Renal cortical epithelial cell (primary cell): ENCODE data around the gene RHNO1. TPM values are rescaled to one million over a fixed set of nuclear protein-coding genes. Genes with fewer than 3 reads are reported as not detected.

Experiments used
- DNase-seq: peaks from one replicate; pipeline ENCODE4 v3.0.0-alpha.2; 2011; ENCODE audit warnings: low read depth
- total RNA-seq: library from RNA; depleted of rRNA; stranded (reverse); fragments of >200 nt; gene quantifications from 2 replicates; pipeline ENCODE4 v1.2.3, GENCODE V29; 2014

RHNO1 gene
- 18.0 and 22.7 TPM in 2 replicates for total RNA-seq

- peak; percentile 75 for DNase-seq
These were observed at the start of gene RHNO1, which contains the start of gene FOXM1 for GRCh38 chr12:2877047-2877952. TSS of gene RHNO1 (plus strand) at chr12:2877223. CDS start at chr12:2885367, 8,144 bp downstream. TSS of gene FOXM1 (minus strand) at chr12:2877174. CDS start at chr12:2874478, 2,696 bp downstream.

- no peak for DNase-seq
These were observed 47.7 kb upstream of the RHNO1 start for GRCh38 chr12:2829275-2829674.

- DNase-seq: no peak
These were observed 44.4 kb upstream of the RHNO1 start for GRCh38 chr12:2832550-2833127.

GRCh38 chr12:2833327-2833726 lies 43.7 kb upstream of the RHNO1 start:
- no peak for DNase-seq

- DNase-seq: no peak
These were observed 43.2 kb upstream of the RHNO1 start for GRCh38 chr12:2833810-2834209.

GRCh38 chr12:2834581-2835491 lies 42.2 kb upstream of the RHNO1 start, which contains the start of gene NRIP2:
TSS of gene NRIP2 (minus strand) at chr12:2835035. CDS start at chr12:2834983, 52 bp downstream.
- no peak for DNase-seq

- DNase-seq: no peak
These were observed 41.2 kb upstream of the RHNO1 start for GRCh38 chr12:2835691-2836403.

GRCh38 chr12:2836574-2836973 lies 40.4 kb upstream of the RHNO1 start:
- DNase-seq: no peak

GRCh38 chr12:2841056-2841650 lies 35.9 kb upstream of the RHNO1 start:
- DNase-seq: no peak

GRCh38 chr12:2842948-2843347 lies 34.1 kb upstream of the RHNO1 start:
- no peak for DNase-seq

GRCh38 chr12:2844786-2845185 lies 32.2 kb upstream of the RHNO1 start:
- no peak for DNase-seq

- no peak for DNase-seq
These were observed 31.7 kb upstream of the RHNO1 start for GRCh38 chr12:2845280-2845679.

GRCh38 chr12:2851931-2852330 lies 25.1 kb upstream of the RHNO1 start:
- no peak for DNase-seq

- DNase-seq: peak; percentile 49
These were observed 23.4 kb upstream of the RHNO1 start for GRCh38 chr12:2853626-2854025.

GRCh38 chr12:2854669-2855453 lies 22.2 kb upstream of the RHNO1 start:
- DNase-seq: no peak

- DNase-seq: no peak
These were observed 21.5 kb upstream of the RHNO1 start for GRCh38 chr12:2855546-2855945.

GRCh38 chr12:2856051-2856450 lies 21.0 kb upstream of the RHNO1 start:
- DNase-seq: no peak

GRCh38 chr12:2857021-2857431 lies 20.0 kb upstream of the RHNO1 start, which contains the start of gene TEX52:
TSS of gene TEX52 (minus strand) at chr12:2857039. CDS start at chr12:2857026, 13 bp downstream.
- no peak for DNase-seq

- no peak for DNase-seq
These were observed 19.4 kb upstream of the RHNO1 start for GRCh38 chr12:2857576-2857975.

GRCh38 chr12:2858334-2858733 lies 18.7 kb upstream of the RHNO1 start:
- DNase-seq: no peak
